ENCODE results near the gene PCDHGA10.
"Not testable (repeated sequence)": the region's sequence is repeated elsewhere in the genome, so short reads cannot be mapped to it uniquely, and the experiment has no call there.

The PCDHGA10 gene

DNA sequence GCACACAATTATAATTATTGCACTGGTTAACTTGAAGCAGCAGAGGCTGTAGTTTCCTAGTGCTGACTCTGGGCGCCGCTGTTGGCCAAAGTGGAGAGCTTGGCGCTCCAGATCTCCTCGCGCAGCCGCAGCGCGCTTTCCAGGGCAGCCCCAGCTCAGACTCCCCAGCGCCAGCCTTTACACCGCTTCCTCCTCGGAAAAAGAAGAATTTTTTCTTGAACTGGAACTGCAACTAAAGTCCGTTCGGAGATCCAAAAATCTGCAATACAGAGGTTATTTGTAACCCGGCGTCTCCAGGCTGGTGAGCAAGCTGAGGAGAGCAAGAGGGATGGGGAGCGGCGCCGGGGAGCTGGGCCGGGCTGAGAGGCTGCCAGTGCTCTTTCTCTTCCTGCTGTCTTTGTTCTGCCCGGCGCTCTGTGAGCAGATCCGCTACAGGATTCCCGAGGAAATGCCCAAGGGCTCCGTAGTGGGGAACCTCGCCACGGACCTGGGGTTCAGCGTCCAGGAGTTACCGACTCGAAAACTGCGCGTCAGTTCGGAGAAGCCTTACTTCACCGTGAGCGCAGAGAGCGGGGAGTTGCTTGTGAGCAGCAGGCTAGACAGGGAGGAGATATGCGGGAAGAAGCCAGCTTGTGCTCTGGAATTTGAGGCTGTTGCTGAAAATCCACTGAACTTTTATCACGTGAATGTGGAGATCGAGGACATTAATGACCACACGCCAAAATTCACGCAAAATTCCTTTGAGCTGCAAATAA is 25.1 kb upstream of the PCDHGA10 start, which contains the start of gene PCDHGB4:
TSS of gene PCDHGB4 (plus strand) at position 142 of the 755 bp plus-strand sequence. CDS start at position 329, 187 bp downstream.
- H3K4me3 ChIP-seq (ENCODE audit: low read length) = peak within 1 kb of the TSS; percentile 35

DNA sequence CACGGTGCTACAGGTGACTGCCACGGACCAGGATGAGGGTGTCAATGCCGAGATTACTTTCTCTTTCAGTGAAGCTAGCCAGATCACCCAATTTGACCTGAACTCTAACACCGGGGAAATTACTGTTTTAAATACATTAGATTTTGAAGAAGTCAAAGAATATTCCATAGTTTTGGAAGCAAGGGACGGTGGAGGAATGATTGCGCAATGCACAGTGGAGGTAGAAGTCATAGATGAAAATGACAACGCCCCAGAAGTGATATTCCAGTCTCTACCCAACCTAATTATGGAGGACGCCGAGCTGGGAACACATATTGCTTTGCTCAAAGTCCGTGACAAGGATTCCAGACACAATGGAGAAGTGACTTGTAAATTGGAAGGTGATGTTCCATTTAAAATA is 24.1 kb upstream of the PCDHGA10 start:
- no peak for DNase-seq (ENCODE audit: low read depth)
- H3K4me3 ChIP-seq (ENCODE audit: low read length) = no peak overlapping the region
- TF ChIP-seq, protein P1, sequence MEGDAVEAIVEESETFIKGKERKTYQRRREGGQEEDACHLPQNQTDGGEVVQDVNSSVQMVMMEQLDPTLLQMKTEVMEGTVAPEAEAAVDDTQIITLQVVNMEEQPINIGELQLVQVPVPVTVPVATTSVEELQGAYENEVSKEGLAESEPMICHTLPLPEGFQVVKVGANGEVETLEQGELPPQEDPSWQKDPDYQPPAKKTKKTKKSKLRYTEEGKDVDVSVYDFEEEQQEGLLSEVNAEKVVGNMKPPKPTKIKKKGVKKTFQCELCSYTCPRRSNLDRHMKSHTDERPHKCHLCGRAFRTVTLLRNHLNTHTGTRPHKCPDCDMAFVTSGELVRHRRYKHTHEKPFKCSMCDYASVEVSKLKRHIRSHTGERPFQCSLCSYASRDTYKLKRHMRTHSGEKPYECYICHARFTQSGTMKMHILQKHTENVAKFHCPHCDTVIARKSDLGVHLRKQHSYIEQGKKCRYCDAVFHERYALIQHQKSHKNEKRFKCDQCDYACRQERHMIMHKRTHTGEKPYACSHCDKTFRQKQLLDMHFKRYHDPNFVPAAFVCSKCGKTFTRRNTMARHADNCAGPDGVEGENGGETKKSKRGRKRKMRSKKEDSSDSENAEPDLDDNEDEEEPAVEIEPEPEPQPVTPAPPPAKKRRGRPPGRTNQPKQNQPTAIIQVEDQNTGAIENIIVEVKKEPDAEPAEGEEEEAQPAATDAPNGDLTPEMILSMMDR (conservative IDR thresholded peaks at IDR 0.05; ENCODE audit: low read depth, low read length) = no peak

More for the DNA sequence above, 25.1 kb upstream of the PCDHGA10 start, which contains the start of gene PCDHGB4:
- TF ChIP-seq, protein P1 (conservative IDR thresholded peaks at IDR 0.05; ENCODE audit: low read depth, low read length) = peak; percentile 57
- not testable (repeated sequence) for DNase-seq (ENCODE audit: low read depth)

DNA sequence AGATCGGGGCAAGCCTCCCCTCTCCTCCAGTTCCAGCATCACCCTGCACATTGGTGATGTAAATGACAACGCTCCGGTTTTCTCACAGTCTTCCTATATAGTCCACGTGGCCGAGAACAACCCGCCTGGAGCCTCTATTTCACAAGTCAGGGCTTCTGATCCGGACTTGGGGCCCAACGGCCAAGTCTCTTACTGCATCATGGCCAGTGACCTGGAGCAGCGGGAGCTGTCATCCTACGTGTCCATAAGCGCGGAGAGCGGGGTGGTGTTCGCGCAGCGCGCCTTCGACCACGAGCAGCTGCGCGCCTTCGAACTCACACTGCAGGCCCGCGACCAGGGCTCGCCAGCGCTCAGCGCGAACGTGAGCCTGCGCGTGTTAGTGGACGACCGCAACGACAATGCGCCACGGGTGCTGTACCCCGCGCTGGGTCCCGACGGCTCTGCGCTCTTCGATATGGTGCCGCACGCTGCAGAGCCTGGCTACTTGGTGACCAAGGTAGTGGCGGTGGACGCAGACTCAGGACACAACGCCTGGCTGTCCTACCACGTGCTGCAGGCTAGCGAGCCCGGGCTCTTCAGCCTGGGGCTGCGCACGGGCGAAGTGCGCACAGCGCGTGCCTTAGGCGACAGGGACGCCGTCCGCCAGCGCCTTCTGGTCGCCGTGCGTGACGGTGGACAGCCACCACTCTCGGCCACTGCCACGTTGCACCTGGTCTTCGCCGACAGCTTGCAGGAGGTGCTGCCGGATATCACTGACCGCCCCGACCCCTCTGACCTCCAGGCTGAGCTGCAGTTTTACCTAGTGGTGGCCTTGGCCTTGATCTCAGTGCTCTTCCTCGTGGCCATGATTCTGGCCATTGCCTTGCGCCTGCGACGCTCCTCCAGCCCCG is 23.4 kb upstream of the PCDHGA10 start:
- no peak for DNase-seq (ENCODE audit: low read depth)
- no peak overlapping the region for H3K4me3 ChIP-seq (ENCODE audit: low read length)
- TF ChIP-seq, protein P1 (conservative IDR thresholded peaks at IDR 0.05; ENCODE audit: low read depth, low read length) = no peak

DNA sequence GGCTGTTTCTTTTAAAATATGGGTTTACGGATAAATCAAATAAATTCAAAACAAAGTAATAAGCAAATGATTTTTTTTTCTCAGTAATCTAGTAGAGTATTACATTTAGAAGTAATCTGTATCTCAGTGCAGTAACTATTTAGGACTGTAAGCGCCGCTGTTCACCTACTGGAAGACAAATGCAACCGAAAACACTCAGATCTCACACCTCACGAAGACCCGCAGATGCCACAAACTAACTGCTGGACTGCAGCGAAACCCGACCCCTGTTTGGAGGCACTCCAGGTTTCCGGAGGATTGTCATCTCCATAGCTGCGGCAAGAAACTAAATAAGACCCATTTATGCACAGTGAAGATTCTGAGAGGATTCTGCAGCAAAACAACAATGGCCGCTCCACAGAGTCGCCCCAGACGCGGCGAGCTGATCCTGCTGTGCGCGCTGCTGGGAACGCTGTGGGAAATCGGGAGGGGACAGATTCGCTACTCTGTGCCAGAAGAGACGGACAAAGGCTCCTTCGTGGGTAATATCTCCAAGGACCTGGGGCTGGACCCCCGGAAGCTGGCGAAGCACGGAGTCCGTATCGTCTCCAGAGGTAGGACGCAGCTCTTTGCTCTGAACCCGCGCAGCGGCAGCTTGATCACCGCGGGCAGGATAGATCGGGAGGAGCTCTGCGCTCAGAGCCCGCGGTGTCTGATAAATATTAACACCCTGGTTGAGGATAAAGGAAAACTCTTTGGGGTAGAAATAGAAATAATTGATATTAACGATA is 20.2 kb upstream of the PCDHGA10 start, which contains the start of gene PCDHGA8:
TSS of gene PCDHGA8 (plus strand) at position 205 of the 770 bp plus-strand sequence. CDS start at position 386, 181 bp downstream.
- H3K4me3 ChIP-seq (ENCODE audit: low read length) = no peak within 1 kb of the TSS
- no peak for DNase-seq (ENCODE audit: low read depth)
- TF ChIP-seq, protein P1 (conservative IDR thresholded peaks at IDR 0.05; ENCODE audit: low read depth, low read length) = peak; percentile 9

DNA sequence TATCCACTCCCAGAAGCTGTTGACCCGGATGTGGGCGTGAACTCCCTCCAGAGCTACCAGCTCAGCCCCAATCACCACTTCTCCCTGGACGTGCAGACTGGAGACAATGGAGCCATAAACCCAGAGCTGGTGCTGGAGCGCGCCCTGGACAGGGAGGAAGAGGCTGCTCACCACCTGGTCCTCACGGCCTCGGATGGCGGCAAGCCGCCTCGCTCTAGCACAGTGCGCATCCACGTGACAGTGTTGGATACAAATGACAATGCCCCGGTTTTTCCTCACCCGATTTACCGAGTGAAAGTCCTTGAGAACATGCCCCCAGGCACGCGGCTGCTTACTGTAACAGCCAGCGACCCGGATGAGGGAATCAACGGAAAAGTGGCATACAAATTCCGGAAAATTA is 19.5 kb upstream of the PCDHGA10 start:
- no peak overlapping the region for H3K4me3 ChIP-seq (ENCODE audit: low read length)
- TF ChIP-seq, protein P1 (conservative IDR thresholded peaks at IDR 0.05; ENCODE audit: low read depth, low read length) = no peak
- no peak for DNase-seq (ENCODE audit: low read depth)

DNA sequence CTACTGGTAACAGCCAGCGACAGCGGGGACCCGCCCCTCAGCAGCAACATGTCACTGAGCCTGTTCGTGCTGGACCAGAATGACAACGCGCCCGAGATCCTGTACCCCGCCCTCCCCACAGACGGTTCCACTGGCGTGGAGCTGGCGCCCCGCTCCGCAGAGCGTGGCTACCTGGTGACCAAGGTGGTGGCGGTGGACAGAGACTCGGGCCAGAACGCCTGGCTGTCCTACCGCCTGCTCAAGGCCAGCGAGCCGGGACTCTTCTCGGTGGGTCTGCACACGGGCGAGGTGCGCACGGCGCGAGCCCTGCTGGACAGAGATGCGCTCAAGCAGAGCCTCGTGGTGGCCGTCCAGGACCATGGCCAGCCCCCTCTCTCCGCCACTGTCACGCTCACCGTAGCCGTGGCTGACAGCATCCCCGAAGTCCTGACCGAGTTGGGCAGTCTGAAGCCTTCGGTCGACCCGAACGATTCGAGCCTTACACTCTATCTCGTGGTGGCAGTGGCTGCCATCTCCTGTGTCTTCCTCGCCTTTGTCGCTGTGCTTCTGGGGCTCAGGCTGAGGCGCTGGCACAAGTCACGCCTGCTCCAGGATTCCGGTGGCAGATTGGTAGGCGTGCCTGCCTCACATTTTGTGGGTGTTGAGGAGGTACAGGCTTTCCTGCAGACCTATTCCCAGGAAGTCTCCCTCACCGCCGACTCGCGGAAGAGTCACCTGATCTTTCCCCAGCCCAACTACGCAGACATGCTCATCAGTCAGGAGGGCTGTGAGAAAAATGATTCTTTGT is 18.2 kb upstream of the PCDHGA10 start:
- H3K4me3 ChIP-seq (ENCODE audit: low read length); DNase-seq (ENCODE audit: low read depth): not testable (repeated sequence)

All from retinal pigment epithelial cell (primary cell).